ENCODE measurements around the gene STPG4. TPM values are rescaled to one million over a fixed set of nuclear protein-coding genes. Genes with fewer than 3 reads are reported as not detected.

Gene STPG4
- total RNA-seq, 1 experiment from 2014 or later: not detected

GRCh38 chr2:47150175-47150574 lies 4.9 kb downstream of the STPG4 start:
- H3K27ac Mint-ChIP-seq (ENCODE audit: low read depth, unreplicated experiment): no peak overlapping the region
- CTCF ChIA-PET: interaction anchor here (0.6 kb wide), 3 partner anchors 24 to 259 kb away, joined by 3 to 5 read pairs (median 3); no protein-coding TSS in a partner anchor
- no peak for TF ChIP-seq CTCF (IDR thresholded peaks at IDR 0.05; ENCODE audit: unreplicated experiment)
- POLR2A ChIA-PET: interaction anchor here (0.7 kb wide), 1 partner anchor 23 kb away, joined by 3 read pairs; no protein-coding TSS in a partner anchor
- no TSS peak for BruUV-seq (replicated peaks)
- peaks cover 53% of the 10 kb centered on the region for H3K36me3 Mint-ChIP-seq (ENCODE audit: insufficient read depth, unreplicated experiment)
- H3K4me1 Mint-ChIP-seq (ENCODE audit: insufficient read depth, unreplicated experiment): peaks cover 5% of the 10 kb centered on the region
- intact Hi-C loops (cut with micrococcal nuclease): no loop called here
- H3K9me3 Mint-ChIP-seq (ENCODE audit: unreplicated experiment): no peaks in the 10 kb centered on the region
- DNase-seq (ENCODE audit: unreplicated experiment): no peak
- no peak overlapping the region for H3K4me3 Mint-ChIP-seq (ENCODE audit: unreplicated experiment)
- no peaks in the 10 kb centered on the region for H3K27me3 Mint-ChIP-seq (ENCODE audit: insufficient read depth, unreplicated experiment)

GRCh38 chr2:47147021-47147420 lies 8.1 kb downstream of the STPG4 start:
- H3K4me3 Mint-ChIP-seq (ENCODE audit: unreplicated experiment): no peak overlapping the region
- no peak for TF ChIP-seq CTCF (IDR thresholded peaks at IDR 0.05; ENCODE audit: unreplicated experiment)
- no TSS peak for BruUV-seq (replicated peaks)

GRCh38 chr2:47145466-47145865 lies 9.6 kb downstream of the STPG4 start:
- TF ChIP-seq CTCF (IDR thresholded peaks at IDR 0.05; ENCODE audit: unreplicated experiment): no peak
- Mint-ChIP-seq H3K27me3 (ENCODE audit: insufficient read depth, unreplicated experiment) (no peaks in the 10 kb centered on the region), H3K27ac (ENCODE audit: low read depth, unreplicated experiment) (no peak overlapping the region), H3K4me3 (ENCODE audit: unreplicated experiment) (no peak overlapping the region), H3K9me3 (ENCODE audit: unreplicated experiment) (no peaks in the 10 kb centered on the region), H3K4me1 (ENCODE audit: insufficient read depth, unreplicated experiment) (no peaks in the 10 kb centered on the region), H3K36me3 (ENCODE audit: insufficient read depth, unreplicated experiment) (peaks cover 59% of the 10 kb centered on the region)
- no peak for DNase-seq (ENCODE audit: unreplicated experiment)
- no TSS peak for BruUV-seq (replicated peaks)
- ChIA-PET POLR2A (no interaction called here), CTCF (no interaction called here)
- intact Hi-C loops (cut with micrococcal nuclease): no loop called here

More at GRCh38 chr2:47147021-47147420, 8.1 kb downstream of the STPG4 start:
- POLR2A ChIA-PET: no interaction called here
- CTCF ChIA-PET: interaction anchor here (0.6 kb wide), 1 partner anchor 237 kb away, joined by 3 read pairs; no protein-coding TSS in a partner anchor
- no peaks in the 10 kb centered on the region for H3K4me1 Mint-ChIP-seq (ENCODE audit: insufficient read depth, unreplicated experiment)
- DNase-seq (ENCODE audit: unreplicated experiment): no peak
- no peaks in the 10 kb centered on the region for H3K27me3 Mint-ChIP-seq (ENCODE audit: insufficient read depth, unreplicated experiment)
- H3K36me3 Mint-ChIP-seq (ENCODE audit: insufficient read depth, unreplicated experiment): peaks cover 55% of the 10 kb centered on the region
- intact Hi-C loops (cut with micrococcal nuclease): no loop called here
- no peaks in the 10 kb centered on the region for H3K9me3 Mint-ChIP-seq (ENCODE audit: unreplicated experiment)
- no peak overlapping the region for H3K27ac Mint-ChIP-seq (ENCODE audit: low read depth, unreplicated experiment)

- H3K9me3 Mint-ChIP-seq (ENCODE audit: unreplicated experiment): no peaks in the 10 kb centered on the region
- DNase-seq (ENCODE audit: unreplicated experiment): no peak
- no peak for TF ChIP-seq CTCF (IDR thresholded peaks at IDR 0.05; ENCODE audit: unreplicated experiment)
- BruUV-seq (replicated peaks): no TSS peak
- no peaks in the 10 kb centered on the region for H3K4me1 Mint-ChIP-seq (ENCODE audit: insufficient read depth, unreplicated experiment)
- POLR2A ChIA-PET: interaction anchor here (0.6 kb wide), 1 partner anchor 15 kb away, joined by 3 read pairs; no protein-coding TSS in a partner anchor
- peaks cover 44% of the 10 kb centered on the region for H3K36me3 Mint-ChIP-seq (ENCODE audit: insufficient read depth, unreplicated experiment)
- no peaks in the 10 kb centered on the region for H3K27me3 Mint-ChIP-seq (ENCODE audit: insufficient read depth, unreplicated experiment)
- H3K27ac Mint-ChIP-seq (ENCODE audit: low read depth, unreplicated experiment): no peak overlapping the region
- CTCF ChIA-PET: interaction anchor here (1.3 kb wide), 1 partner anchor 181 kb away, joined by 5 read pairs; no protein-coding TSS in a partner anchor
- intact Hi-C loops (cut with micrococcal nuclease): no loop called here
- no peak overlapping the region for H3K4me3 Mint-ChIP-seq (ENCODE audit: unreplicated experiment)
These were observed 13.6 kb downstream of the STPG4 start for GRCh38 chr2:47141520-47141919.

All from MCF 10A (cell line).